Measurements from ENCODE around the gene CNOT2. TPM values are rescaled to one million over a fixed set of nuclear protein-coding genes. Genes with fewer than 3 reads are reported as not detected.

The CNOT2 gene
- total RNA-seq, 3 donors from 2014 or later = 80.3 to 86.2 (median 81.0) TPM

DNA sequence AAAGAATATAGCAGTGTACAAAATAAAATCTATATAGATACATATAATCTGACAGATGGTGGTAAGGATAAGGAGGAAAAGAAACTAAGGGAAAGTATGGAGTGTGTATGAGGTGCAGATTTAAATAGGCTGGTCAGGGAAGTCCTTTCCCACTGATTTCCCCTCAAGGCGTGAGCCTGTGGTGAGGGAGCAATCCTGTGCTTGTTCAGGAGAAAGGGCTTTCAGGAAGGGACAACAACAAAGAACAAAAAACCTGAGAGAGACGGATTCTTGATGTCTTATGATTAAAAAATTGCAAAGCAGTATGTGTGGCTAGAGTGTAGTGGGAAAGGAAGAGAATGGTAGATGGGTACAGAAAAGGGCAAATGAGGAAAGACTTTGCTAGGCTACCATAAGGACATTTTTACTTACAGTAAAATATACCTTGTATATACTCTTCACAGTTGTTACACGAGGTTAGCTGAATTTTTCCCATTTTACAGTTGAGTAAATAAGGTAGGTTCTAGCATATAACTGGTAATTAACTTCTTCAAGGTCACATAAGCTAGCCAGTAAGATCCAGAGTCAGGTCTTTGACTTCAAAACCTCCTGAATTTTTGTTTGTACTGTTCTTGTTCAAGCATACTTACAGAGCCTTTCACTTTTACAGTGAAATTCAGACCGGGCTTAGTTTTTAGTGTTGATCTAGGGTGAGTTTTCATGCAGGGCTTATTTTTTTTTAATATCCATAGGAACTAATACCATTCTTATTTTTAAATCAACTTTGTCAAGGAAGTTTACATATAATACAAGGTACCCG, 15.6 kb downstream of the CNOT2 start:
- no peak overlapping the region for H3K4me3 ChIP-seq
- TF ChIP-seq, protein P1, sequence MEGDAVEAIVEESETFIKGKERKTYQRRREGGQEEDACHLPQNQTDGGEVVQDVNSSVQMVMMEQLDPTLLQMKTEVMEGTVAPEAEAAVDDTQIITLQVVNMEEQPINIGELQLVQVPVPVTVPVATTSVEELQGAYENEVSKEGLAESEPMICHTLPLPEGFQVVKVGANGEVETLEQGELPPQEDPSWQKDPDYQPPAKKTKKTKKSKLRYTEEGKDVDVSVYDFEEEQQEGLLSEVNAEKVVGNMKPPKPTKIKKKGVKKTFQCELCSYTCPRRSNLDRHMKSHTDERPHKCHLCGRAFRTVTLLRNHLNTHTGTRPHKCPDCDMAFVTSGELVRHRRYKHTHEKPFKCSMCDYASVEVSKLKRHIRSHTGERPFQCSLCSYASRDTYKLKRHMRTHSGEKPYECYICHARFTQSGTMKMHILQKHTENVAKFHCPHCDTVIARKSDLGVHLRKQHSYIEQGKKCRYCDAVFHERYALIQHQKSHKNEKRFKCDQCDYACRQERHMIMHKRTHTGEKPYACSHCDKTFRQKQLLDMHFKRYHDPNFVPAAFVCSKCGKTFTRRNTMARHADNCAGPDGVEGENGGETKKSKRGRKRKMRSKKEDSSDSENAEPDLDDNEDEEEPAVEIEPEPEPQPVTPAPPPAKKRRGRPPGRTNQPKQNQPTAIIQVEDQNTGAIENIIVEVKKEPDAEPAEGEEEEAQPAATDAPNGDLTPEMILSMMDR (IDR thresholded peaks at IDR 0.05) = no peak
- peaks cover 7% of the 10 kb centered on the region for H3K4me1 ChIP-seq (ENCODE audit: low read depth)
- DNase-seq (no peak), ATAC-seq (peak; percentile 34)
- intact Hi-C loops (cut with DNase I, micrococcal nuclease) = no loop called here
- H3K9me3 ChIP-seq = no peaks in the 10 kb centered on the region
- no peaks in the 10 kb centered on the region for H3K36me3 ChIP-seq (ENCODE audit: low read depth)

DNA sequence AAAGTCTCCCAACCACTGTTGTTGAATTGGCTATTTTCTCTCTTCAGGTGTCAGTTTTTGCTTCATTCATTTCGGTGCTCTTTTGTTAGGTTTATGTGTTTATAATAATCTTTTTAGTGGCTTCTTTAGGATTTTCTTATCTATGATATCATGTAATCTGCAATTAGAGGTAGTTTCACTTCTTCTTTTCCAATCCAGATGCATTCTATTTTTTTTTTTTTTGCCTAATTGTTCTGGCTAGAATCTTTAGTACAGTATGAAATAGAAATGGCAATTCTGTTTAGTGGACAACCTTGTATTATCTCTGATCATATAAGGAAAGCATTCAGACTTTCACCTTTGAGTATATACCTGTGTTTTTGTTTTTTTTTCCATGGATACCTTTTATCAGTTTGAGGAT, 17.4 kb downstream of the CNOT2 start:
- DNase-seq = no peak
- TF ChIP-seq, protein P1 (IDR thresholded peaks at IDR 0.05) = no peak
- intact Hi-C loops (cut with DNase I, micrococcal nuclease) = no loop called here
- Histone ChIP-seq H3K4me1 (ENCODE audit: low read depth) (peaks cover 7% of the 10 kb centered on the region), H3K9me3 (no peaks in the 10 kb centered on the region), H3K4me3 (no peak overlapping the region), H3K36me3 (ENCODE audit: low read depth) (no peaks in the 10 kb centered on the region)
- no peak for ATAC-seq

DNA sequence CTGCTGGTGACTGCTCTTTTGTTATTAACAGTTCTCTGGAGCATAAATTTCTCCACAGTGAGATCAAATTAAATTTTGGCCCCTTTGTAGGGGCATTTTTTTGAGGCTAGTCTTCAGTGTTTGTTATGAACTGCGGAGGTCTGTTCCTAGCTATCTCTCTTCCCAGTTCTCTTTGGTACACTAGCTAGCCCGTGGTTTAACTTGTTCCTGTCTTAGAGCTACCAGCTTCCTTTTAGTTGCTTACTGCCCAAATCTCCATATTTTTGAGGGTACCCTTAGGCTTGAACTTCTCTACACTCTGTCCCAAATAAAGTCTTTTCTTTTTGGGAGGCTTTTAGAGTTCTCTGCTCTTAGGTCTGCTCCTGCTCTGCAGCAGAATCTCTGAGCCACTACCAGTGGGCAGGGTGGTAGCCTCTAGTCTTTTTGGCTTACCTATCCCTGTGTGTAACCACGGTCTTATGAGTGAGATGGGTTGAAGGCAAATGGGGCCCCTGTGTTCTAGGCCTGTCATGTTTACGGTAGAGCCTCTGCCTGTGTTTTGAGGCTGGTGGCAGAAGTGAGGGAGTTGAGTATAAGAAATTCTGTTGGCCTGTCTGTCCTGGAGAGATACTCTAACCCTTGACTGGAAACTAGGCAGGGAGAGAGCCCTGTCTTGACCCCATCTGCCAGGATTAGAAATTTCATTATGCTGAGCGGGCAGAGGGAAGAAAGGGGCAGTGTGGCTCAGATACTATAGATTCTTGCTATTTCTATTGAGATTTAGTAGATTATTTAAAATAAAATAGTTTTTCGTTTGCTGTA, 21.0 kb downstream of the CNOT2 start:
- Histone ChIP-seq H3K9me3 (no peaks in the 10 kb centered on the region), H3K4me1 (ENCODE audit: low read depth) (peaks cover 7% of the 10 kb centered on the region), H3K36me3 (ENCODE audit: low read depth) (no peaks in the 10 kb centered on the region), H3K4me3 (no peak overlapping the region)
- intact Hi-C loops (cut with DNase I, micrococcal nuclease) = no loop called here
- DNase-seq (no peak), ATAC-seq (no peak)
- TF ChIP-seq, protein P1 (IDR thresholded peaks at IDR 0.05) = no peak

DNA sequence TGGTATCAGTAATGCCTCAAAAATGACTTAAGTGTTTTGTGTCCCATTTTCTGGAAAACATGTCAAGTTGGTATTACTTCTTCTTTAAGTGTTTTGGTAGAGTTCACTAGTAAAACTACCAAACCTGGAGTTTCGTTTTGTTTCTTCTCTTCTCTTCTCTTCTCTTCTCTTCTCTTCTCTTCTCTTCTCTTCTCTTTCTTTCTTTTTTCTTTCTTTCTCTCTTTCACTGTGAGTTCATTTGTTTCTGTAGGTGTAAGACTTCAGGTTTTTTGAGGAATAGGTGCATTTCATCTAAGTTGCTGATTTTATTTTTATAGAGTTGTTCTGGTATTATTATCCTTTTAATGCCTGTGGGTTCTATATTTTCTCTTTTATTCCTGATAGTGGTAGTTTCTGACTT, 21.9 kb downstream of the CNOT2 start:
- Histone ChIP-seq H3K9me3 (no peaks in the 10 kb centered on the region), H3K4me3 (no peak overlapping the region), H3K36me3 (ENCODE audit: low read depth) (no peaks in the 10 kb centered on the region), H3K4me1 (ENCODE audit: low read depth) (peaks cover 14% of the 10 kb centered on the region)
- DNase-seq (no peak), ATAC-seq (no peak)
- TF ChIP-seq, protein P1 (IDR thresholded peaks at IDR 0.05) = no peak
- intact Hi-C loops (cut with DNase I, micrococcal nuclease) = no loop called here

DNA sequence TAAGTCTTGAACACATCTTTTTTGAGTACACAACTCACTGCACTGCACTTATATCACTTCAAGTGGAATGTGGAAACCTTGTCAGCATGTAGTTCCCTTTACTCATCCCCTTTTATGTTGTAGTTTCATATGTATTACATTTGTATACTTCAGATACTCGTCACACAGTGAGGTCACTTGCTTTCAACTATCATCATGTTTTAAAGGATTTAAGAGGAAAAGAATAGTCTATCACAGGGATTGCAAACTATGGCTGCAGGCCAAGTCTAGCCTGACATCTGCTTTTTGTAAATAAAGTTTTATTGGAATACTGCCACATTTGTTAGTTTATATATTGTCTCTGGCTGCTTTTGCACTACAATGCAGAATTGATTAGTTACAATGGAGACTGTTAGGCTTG, 24.3 kb downstream of the CNOT2 start:
- peak; percentile 54 for ATAC-seq
- DNase-seq = peak in 1 of 3 donors; percentile 33
- H3K4me3 ChIP-seq = no peak overlapping the region
- intact Hi-C loops (cut with DNase I, micrococcal nuclease) = no loop called here
- no peaks in the 10 kb centered on the region for H3K36me3 ChIP-seq (ENCODE audit: low read depth)
- H3K9me3 ChIP-seq = no peaks in the 10 kb centered on the region
- TF ChIP-seq, protein P1 (IDR thresholded peaks at IDR 0.05) = no peak
- H3K4me1 ChIP-seq (ENCODE audit: low read depth) = peaks cover 19% of the 10 kb centered on the region

All from mucosa of descending colon (tissue), 3 donors.